Measurements from ENCODE around the gene SREBF2. TPM values are rescaled to one million over a fixed set of nuclear protein-coding genes. Genes with fewer than 3 reads are reported as not detected.

Gene SREBF2
- total and polyA plus RNA-seq, 2 experiments from 2014 or later: 23.6 to 26.5 TPM

DNA sequence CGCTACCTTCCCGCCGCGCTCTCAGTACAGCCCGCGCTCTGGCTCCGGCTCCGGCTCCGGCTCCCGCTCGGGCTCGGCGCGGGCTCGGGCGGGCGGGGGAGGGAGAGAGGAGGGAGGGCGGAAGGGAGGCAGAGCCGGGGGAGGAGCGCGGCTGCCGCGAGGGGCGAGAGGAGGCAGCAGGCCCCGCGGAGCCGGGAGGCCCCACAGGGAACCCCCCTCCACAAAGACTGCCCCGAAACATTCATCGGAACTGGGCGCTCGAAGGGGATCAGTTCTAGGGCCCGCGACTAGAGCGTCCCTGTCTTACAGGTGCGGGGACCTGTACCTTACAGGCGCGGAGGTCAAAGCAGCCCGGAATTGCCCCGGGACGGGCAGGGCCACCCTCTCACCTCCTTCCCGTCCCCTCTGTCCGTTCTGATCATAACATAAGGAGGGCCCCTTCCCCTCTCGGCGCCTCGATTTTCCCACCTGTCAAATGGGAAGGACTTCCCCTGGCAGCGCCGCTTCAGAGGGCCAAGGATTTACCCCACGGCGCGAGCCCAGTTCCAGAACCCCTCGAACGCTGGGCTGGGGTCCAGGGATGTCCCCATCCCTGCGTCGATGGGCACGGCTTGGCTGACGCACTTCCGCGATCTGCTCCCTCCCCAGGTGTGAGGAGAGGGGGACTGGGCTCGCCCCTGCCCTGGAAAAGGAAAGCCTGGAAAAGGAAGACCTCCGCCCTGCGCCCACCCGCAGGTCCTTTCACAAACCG lies 82.3 kb downstream of the SREBF2 start, which contains the start of gene SHISA8:
TSS of gene SHISA8 (minus strand) at position 40 of the 751 bp plus-strand sequence. CDS start 407 bp downstream, outside the sequence.
- Histone ChIP-seq H3K36me3 (ENCODE audit: low read depth) (no peaks in the 10 kb centered on the region), H2AFZ (no peak within 1 kb of the TSS), H3K9me3 (ENCODE audit: low read depth) (no peaks in the 10 kb centered on the region), H3K4me3 (peak within 1 kb of the TSS; percentile 37; the same call in 1 of the 2 replicates), H3K79me2 (ENCODE audit: insufficient read depth) (no peaks in the 10 kb centered on the region), H3K4me1 (ENCODE audit: insufficient read depth) (peaks cover 5% of the 10 kb centered on the region), H3K9ac (no peak within 1 kb of the TSS), H3K9me2 (ENCODE audit: insufficient read depth) (no peaks in the 10 kb centered on the region), H3F3A (ENCODE audit: insufficient read depth) (0 out of 2 replicates have a peak, but pooled peaks cover 12% of the 10 kb centered on the region), H3K27ac (no peak within 1 kb of the TSS), H3K27me3 (replicated peaks; ENCODE audit: insufficient read depth) (peaks cover 57% of the 10 kb centered on the region), H3K4me2 (ENCODE audit: unreplicated experiment) (peak within 1 kb of the TSS; percentile 37), H4K20me1 (ENCODE audit: insufficient read depth) (no peaks in the 10 kb centered on the region)
- TF ChIP-seq EZH2phosphoT487 (IDR thresholded peaks at IDR 0.05; ENCODE audit: insufficient read depth, low read depth) (no peak), EZH2 (IDR thresholded peaks at IDR 0.05; ENCODE audit: insufficient read depth, poor library complexity, severe bottlenecking) (peak; percentile 64)
- 4 to 6% methylated on average over 34 to 61 of the region's 63 CpGs for WGBS, 2 experiments (ENCODE audit: low coverage in 1 of 2, low lambda C conversion rate in 2 of 2, missing lambda C conversion rate in 2 of 2)
- peak; percentile 71 for DNase-seq
- in situ Hi-C loops (cut with MboI): no loop called here

DNA sequence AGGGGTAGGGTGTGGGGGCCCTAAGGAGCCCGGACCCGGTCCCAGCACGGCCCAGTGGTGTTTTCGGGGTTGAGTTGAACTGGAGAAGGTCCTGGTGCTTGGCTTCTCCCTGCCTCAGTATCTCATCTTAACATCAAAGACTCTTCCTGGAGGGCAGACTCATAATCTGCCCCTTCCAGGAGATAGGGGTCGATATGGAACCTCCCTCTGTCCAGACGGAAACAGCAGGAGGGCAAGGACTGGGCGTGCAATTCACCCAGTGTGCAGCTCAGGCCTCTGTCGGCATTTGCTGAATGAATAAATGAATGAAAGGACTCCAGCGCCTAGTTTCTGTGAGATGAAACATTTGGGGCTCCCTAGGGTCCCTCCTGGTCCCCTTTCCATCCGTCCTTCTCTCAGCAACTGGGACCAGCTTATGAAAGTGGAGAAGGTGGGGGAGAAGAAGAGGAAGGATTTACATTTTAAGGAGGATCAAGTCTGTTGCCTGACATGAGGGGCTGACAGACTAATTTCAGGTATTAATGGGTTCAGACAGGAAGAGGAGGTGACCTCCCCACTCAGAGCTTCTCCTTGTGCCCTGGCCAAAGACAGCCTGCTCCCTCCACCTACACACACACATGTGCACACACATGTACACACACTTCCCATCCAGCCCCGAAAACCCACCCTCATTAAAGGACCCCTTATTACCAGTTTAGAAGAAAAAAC lies 83.0 kb downstream of the SREBF2 start:
- DNase-seq: no peak
- in situ Hi-C loops (cut with MboI): no loop called here
- 37 to 42% methylated on average over 9 to 11 of the region's 11 CpGs for WGBS, 2 experiments (ENCODE audit: low coverage in 1 of 2, low lambda C conversion rate in 2 of 2, missing lambda C conversion rate in 2 of 2)

DNA sequence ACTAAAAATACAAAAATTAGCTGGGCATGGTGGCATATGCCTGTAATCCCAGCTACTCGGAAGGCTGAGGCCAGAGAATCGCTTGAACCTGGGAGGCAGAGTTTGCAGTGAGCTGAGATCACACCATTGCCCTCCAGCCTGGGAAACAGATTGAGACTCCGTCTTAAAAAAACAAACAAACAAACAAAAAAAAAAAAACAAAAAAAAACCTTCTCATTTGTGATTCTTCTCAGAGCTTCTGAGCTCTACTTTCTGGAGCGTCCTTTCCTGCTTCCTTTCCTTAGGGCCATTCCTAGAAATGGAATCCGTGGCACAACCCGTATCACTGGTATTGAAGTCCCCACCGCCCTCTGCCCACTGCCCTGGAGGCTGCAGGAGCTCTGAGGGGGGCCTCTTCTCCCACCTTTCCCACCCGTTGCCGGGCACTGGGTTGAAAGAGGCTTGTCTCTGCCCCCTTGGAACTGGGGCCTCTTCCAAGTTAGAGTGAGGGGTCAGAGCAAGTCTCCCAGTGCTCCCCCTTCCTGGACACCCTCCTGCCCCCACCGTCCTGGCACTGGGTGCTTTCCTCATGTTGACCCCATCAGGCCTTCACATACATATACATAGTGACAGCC lies 83.9 kb downstream of the SREBF2 start:
- WGBS, 2 experiments (ENCODE audit: low coverage in 1 of 2, low lambda C conversion rate in 2 of 2, missing lambda C conversion rate in 2 of 2): 32 to 35% methylated on average over 10 of the region's 10 CpGs
- TF ChIP-seq EZH2phosphoT487 (IDR thresholded peaks at IDR 0.05; ENCODE audit: insufficient read depth, low read depth) (no peak), EZH2 (IDR thresholded peaks at IDR 0.05; ENCODE audit: insufficient read depth, poor library complexity, severe bottlenecking) (no peak)
- H3F3A ChIP-seq (ENCODE audit: insufficient read depth): 0 out of 2 replicates have a peak, but pooled peaks cover 12% of the 10 kb centered on the region
- no peaks in the 10 kb centered on the region for H3K4me1 ChIP-seq (ENCODE audit: insufficient read depth)
- DNase-seq: no peak
- peaks cover 41% of the 10 kb centered on the region for H3K27me3 ChIP-seq (replicated peaks; ENCODE audit: insufficient read depth)
- no peaks in the 10 kb centered on the region for H3K36me3 ChIP-seq (ENCODE audit: low read depth)
- H3K9ac ChIP-seq: no peak overlapping the region
- no peak overlapping the region for H3K4me3 ChIP-seq
- in situ Hi-C loops (cut with MboI): no loop called here
- no peaks in the 10 kb centered on the region for H3K9me3 ChIP-seq (ENCODE audit: low read depth)
- H3K4me2 ChIP-seq (ENCODE audit: unreplicated experiment): no peak overlapping the region
- H3K27ac ChIP-seq: no peak overlapping the region
- H3K9me2 ChIP-seq (ENCODE audit: insufficient read depth): no peaks in the 10 kb centered on the region
- H4K20me1 ChIP-seq (ENCODE audit: insufficient read depth): no peaks in the 10 kb centered on the region
- H3K79me2 ChIP-seq (ENCODE audit: insufficient read depth): no peaks in the 10 kb centered on the region
- H2AFZ ChIP-seq: no peak overlapping the region

More for the DNA sequence above, 83.0 kb downstream of the SREBF2 start:
- Histone ChIP-seq H3K4me2 (ENCODE audit: unreplicated experiment) (no peak overlapping the region), H3K79me2 (ENCODE audit: insufficient read depth) (no peaks in the 10 kb centered on the region), H2AFZ (no peak overlapping the region), H3K36me3 (ENCODE audit: low read depth) (no peaks in the 10 kb centered on the region), H3K4me3 (no peak overlapping the region), H3K9ac (no peak overlapping the region), H3K27ac (no peak overlapping the region), H3K4me1 (ENCODE audit: insufficient read depth) (peaks cover 2% of the 10 kb centered on the region), H3K9me2 (ENCODE audit: insufficient read depth) (no peaks in the 10 kb centered on the region), H3F3A (ENCODE audit: insufficient read depth) (0 out of 2 replicates have a peak, but pooled peaks cover 12% of the 10 kb centered on the region), H4K20me1 (ENCODE audit: insufficient read depth) (no peaks in the 10 kb centered on the region), H3K9me3 (ENCODE audit: low read depth) (no peaks in the 10 kb centered on the region), H3K27me3 (replicated peaks; ENCODE audit: insufficient read depth) (peaks cover 50% of the 10 kb centered on the region)
- TF ChIP-seq EZH2 (IDR thresholded peaks at IDR 0.05; ENCODE audit: insufficient read depth, poor library complexity, severe bottlenecking) (no peak), EZH2phosphoT487 (IDR thresholded peaks at IDR 0.05; ENCODE audit: insufficient read depth, low read depth) (0 out of 2 replicates have a peak, but pooled peaks have one; percentile 35)

DNA sequence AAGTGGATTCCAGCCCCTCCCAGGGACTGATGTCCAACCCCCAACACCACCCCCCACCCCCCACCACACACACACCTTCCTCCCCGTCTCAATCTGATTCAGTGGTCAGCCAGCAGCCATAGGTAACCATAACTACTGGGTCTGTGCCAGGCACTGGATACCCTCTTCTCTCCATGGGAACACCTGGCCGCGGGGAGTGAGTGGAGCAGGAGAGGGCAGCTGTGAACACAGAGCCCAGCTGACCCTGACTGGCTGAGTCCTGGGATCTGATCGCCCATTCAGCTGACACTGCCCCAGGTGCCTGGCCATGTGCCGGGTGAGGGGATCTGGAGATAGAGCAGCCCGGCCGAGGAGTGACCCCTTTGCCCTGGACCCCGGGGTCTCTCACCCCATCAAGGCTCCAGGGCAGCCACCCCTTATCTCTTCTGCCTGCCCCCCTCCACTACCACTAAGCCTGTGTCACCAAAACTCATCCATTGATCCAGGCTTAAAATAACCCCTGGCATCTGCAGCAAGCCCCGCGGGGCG lies 84.5 kb downstream of the SREBF2 start:
- Histone ChIP-seq H3K36me3 (ENCODE audit: low read depth) (no peaks in the 10 kb centered on the region), H3K9me2 (ENCODE audit: insufficient read depth) (no peaks in the 10 kb centered on the region), H3K27ac (no peak overlapping the region), H4K20me1 (ENCODE audit: insufficient read depth) (no peaks in the 10 kb centered on the region), H3K4me3 (no peak overlapping the region), H3K9ac (no peak overlapping the region), H3F3A (ENCODE audit: insufficient read depth) (0 out of 2 replicates have a peak, but pooled peaks cover 12% of the 10 kb centered on the region), H3K4me1 (ENCODE audit: insufficient read depth) (no peaks in the 10 kb centered on the region), H3K79me2 (ENCODE audit: insufficient read depth) (no peaks in the 10 kb centered on the region), H3K9me3 (ENCODE audit: low read depth) (no peaks in the 10 kb centered on the region), H3K27me3 (replicated peaks; ENCODE audit: insufficient read depth) (peaks cover 35% of the 10 kb centered on the region), H3K4me2 (ENCODE audit: unreplicated experiment) (no peak overlapping the region), H2AFZ (no peak overlapping the region)
- in situ Hi-C loops (cut with MboI): no loop called here
- TF ChIP-seq EZH2 (IDR thresholded peaks at IDR 0.05; ENCODE audit: insufficient read depth, poor library complexity, severe bottlenecking) (no peak), EZH2phosphoT487 (IDR thresholded peaks at IDR 0.05; ENCODE audit: insufficient read depth, low read depth) (no peak)
- WGBS, 2 experiments (ENCODE audit: low coverage in 1 of 2, low lambda C conversion rate in 2 of 2, missing lambda C conversion rate in 2 of 2): 57 to 60% methylated on average over 11 of the region's 11 CpGs
- no peak for DNase-seq

Measured in GM23248 (cell line).